NCI-H128 (cell line): ENCODE results near the gene ARAP1.

ENCODE experiments used
- DNase-seq: peaks from one replicate; lab custom pipeline; 2025; ENCODE audit not compliant: unreplicated experiment; lab: John Stamatoyannopoulos, UW

Gene ARAP1

DNA sequence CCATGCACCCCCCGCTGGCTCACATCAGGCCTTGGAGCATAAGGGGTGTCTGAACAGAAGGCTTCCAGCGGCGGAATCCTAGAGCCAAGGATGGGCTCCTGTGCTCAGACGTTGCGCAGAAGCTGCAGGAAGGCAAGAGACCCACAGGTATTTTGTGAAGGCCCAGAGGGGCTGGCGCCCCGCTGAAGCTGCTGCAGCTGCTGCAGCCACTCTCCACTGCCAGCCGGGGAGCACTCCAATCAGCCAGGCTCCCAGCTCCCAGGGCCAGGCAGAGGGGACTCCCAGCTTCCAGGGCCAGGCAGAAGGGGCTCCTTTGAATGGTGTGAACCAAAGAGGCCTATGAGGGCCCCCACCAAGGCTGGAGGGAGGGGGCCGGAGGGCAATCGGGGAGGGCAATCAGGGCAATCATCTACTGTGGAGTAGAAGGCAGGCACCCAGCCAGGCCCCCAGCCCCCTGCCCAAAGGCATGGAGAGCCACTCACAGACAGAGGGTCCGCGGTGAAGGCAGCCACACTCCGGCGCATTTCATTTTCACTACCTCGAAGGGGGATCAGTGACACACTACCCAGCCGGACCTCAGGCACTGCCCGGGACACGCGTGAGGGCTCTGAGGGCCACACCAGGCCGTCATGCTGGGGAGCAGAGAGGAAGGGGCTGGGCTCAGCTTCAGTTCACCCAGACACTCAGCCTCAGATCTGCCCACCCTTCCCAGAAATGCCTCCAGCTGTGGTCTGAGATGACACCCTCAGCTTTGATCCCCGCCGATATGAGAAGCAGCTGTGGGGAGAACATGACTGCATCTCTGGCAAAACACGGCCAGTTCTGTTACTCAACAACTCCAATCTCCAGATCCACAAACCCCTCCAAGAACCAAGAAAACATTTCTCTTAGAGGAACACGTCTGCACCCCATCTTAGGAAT is 66.4 kb downstream of the ARAP1 start:
- no peak for DNase-seq

DNA sequence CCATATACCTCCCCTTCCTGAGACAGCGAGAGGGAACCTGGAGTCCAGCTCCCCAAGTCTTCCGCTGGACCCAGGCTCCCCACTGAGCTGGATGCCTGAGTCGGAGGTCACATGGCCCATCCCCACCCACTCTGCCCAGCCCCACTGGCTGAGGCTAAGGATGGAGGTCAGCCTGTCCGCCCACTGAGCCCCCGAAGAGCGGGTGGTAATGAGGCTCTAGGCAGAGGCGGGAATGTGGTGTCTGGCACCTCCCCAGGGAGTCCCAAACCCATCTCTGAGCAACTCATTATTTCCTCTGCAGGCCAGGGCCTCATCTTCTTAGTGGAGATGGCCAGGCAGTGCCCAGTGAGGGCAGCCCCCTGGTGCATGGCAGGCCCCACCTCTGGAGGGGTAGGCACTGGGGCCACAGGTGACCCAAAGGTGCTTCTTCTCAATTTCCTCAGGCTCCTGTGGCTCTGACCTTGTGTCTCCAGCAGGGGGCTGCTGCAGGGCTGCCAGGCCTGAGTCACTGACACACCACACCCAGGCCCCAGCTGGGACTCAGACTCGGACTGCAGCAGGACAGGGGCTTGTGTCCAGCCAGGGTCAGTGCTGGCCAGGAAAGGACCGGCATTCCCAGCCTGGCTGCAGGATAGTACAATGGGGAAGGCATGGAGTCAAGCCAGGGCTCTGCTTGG is 67.8 kb downstream of the ARAP1 start:
- DNase-seq = no peak

DNA sequence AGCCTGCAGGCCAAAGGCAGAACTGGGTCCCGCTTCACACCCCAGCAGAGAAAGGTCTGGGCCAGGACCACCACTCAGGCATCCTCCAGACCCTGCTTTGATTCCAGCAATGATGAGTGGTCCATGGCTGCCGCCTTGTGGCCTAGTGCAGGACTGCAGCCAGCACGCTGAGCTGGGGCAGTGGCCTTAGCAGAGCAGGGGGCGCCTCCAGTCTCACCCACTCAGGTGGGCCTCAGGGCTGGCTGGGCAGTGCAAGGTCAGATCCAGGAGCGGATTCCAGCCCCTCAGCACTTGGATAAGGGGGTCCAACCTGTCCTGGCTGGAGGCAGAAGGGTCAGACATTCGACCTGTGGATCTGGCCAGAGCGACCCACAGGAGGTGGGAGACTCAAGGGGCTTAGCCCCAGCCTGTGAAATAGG is 68.4 kb downstream of the ARAP1 start:
- no peak for DNase-seq

DNA sequence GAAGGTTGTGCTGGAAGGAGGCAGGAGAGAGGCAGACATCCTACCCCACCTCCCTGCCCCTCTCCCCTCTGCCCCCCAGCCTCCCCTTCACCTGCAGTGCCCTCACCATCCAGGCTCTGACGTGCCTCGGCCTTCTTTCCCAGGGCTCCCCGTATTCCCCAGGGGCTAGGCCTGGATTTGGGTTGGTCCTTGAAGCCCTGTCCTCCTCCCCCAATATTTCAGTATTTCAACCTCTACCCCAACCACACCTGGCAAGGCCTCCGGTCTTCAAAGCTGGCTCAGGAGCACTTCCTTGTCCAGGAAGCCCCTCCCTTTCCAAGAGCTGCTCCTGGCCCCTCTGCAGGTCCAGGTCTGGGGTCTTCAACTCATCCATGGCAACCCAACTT is 69.4 kb downstream of the ARAP1 start:
- no peak for DNase-seq

DNA sequence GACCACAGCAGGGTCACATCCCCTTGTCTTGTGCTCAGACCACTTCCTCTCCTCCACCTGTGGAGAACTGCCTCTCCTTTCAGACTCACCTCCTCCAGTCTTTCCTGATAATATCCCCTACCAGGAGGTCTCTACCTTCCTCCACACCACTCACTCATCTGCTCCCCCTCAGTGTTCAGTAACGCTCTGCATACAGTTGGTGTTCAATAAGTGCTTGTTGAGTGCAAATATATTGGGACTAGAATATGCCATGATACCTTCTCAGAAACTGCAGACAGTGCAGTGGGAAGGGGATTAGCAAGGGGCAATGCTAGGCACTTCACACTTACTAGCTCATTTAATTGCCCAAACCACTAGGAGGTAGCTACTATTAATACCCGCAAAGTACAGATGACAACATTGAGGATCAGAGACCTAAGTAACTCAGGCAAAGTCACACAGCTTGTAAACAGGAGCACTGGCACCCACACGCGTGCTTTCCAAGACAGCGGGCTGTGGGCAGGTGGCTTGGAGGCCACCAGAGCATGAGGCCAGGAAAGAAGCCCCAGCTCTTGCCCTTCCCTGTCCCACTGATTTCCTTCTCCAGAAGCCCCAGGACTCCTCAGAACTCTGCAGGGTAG is 69.9 kb downstream of the ARAP1 start:
- no peak for DNase-seq

DNA sequence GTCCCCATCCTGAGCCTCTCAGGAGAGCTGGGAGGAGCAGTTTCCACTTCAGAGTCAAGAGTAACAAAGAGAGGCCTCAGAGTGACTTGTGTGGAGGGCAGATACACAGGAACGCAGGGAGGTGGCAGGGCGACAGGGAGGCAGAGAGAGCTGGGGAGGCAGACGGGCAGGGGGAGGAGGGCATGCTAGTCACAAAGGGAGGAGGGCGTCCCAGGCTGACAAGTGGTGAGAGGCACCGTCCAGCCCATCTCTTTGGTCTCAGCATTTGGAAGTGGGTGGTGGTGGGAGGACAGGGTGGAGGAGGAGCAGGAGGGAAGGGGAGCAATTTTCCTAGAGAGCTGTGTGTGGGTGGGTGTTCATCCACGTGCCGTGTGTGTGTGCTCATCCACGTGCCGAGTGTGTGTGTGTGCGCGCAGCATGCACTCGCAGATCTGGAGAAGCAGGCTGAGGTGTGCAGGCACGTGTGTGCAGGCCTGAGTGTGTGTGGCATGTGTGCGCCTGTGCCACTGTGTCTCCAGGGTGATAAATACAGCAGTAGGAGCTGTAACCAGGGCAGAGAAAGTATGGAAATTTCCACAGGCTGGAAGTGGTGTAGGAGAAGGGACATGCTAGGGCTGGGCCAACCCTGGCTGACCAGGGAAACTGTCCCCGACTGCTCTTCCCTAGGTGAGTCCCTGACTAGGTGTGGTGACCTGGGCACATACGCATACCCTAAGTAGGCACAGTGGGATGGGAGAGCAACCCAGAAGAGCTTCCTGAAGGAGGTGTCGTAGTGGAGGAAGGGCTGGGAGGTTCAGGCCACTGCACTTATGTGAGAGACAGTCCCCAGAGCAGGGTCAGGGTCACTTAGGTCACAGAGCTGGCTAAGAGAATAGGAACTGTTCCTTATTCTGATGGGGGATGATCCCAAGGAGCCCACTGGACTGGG is 70.7 kb downstream of the ARAP1 start:
- DNase-seq = no peak

DNA sequence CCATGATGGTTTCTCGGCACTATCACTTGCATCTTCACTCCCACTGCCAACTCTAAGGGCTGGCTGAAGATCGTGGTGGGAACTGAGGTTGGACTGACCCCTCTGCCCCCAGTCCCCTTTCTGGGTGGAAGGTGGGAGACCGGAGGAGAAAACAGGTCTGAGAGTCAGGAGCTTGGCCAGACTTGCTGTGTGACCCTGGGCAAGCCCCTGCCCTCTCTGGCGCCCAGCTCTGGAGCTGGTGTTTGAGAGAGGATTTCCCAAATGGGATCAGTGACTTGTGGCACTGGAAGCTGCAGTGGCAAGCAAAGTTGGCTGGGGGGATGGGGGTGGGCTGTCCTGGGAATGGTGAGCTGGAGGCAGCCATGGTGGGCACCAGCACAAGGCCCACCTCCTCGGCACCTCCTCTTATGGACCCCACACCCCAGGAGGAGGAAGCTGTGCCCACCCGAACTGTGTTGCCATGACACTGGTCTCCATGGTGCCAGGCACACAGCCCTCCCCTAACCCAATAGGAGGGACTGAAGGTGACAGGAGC is 71.5 kb downstream of the ARAP1 start:
- no peak for DNase-seq

DNA sequence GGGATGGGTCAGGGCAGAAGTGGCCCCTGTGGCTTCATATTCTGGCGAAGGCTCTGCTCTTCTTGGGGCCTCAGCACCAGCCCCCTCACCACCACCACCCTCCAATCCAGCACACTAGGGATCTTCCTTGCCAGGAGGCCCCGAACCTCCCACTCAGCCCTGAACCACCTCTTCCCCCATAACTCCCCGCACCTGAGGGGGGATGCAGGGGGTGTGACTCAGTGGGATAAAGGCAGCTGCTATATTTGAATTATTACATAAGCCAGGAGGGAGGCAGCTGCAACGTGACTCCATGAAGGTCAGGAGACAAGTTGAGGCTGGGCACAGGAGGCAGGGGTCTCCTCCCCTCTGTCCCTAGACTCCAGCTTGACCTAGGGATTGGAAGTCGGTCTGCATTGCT is 72.3 kb downstream of the ARAP1 start:
- no peak for DNase-seq

DNA sequence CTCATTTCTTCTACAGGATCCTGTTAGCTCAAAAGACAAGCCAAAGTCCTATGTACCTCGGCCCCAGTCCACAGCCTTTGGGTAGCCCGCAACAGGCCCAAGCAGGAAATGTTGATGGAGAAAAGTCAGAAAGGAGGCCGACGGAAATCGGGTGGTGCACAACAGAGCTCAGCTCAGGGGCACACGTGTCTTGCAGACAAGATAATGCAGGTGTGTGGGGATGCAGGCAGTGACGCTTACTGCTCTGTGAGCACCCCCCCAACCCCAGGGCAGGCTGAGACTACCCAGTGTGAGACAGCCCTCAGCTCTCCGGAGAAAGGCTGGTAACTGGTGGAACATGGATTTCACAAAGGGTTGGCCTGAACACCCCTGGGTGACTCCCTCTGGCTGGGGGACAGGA is 73.7 kb downstream of the ARAP1 start:
- DNase-seq = no peak

DNA sequence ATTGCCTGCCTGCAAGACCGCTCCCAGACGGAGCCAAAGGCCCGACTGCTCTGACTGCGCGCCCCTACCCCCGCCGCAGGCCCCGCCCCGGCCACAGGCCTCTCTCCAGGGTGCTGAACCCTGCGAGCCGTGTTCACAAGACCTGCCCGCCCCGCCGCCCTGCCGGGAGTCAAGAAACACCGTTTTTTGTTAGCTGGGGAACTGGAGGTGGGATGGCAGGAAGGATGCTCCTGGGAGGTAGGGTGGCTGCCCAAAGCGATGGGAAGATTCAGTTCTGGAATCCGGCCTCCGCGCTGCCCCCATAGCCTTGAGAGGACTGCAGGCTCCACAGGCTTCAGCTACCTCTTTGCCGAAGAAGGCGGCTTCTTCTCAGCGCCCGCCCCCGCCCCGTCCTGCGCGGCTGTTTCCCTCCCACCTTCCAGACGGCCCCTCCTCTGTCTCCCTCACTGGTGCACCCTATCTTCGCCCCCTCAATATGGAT is 75.3 kb downstream of the ARAP1 start:
- no peak for DNase-seq

DNA sequence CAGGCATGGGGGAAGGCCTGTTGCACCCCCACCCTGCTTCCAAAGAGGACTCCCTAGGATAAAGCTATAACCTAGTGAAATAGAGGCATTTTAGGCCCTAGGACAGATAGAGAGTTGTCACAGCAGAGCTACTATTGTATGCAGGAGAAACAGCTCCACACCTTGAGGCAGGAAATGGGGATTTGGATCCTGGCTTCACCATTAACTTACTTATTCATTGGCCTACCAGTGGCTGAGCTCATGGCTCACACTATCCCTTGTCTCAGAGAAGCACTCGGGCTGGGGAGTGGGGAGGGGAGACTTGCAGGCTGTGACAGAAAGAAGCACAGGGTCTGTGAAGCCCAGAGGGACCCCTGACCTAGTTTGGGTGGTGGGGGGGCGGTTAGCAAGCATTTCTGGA is 77.0 kb downstream of the ARAP1 start:
- DNase-seq = no peak

DNA sequence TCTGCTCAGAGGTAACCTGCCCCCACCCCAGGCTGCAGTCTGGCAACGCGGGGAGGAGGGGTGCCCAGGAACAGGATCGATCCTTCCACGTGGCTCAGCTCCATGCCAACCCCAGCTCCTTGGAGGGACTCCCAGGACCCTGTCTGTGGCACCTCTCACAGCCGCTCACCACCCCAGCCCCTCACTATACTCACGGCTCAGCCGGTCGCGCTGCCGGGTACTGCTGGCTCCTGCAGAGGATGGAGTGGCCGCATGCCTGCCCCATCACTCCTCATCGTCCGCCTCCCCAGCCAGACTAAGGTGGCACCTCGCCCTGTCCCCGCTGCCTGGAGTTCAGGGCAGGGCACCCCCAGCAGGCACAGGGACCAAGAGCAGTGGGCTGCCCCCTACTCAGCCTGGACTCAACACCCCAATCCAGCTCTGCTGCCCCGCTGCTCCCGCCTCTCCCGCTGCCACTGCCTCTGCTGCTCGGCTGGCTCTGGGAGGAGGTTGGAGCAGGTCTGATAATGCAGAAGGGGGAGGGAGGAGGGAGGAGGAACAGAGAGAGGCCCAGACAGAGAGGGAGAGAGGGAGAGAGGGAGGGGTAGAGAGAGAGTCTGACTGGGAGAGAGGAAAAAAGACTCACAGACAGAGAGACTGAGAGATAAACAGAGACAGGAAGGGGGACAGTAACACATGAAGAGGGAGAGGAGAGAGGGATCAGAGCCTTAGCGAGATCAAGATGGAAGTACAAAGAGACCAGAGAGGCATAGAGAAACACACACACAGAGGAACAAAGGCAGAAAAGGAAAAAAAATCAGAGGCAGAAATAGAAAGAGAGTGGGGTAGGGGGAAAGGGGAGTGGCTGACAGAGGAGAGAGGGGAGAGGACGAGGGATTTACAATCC is 78.0 kb downstream of the ARAP1 start, which contains the start of gene PDE2A:
Gene PDE2A, minus strand, starts transcription at position 480 of the 886 bp plus-strand sequence. Its CDS starts 215 bp downstream, at position 265.
- DNase-seq = no peak

DNA sequence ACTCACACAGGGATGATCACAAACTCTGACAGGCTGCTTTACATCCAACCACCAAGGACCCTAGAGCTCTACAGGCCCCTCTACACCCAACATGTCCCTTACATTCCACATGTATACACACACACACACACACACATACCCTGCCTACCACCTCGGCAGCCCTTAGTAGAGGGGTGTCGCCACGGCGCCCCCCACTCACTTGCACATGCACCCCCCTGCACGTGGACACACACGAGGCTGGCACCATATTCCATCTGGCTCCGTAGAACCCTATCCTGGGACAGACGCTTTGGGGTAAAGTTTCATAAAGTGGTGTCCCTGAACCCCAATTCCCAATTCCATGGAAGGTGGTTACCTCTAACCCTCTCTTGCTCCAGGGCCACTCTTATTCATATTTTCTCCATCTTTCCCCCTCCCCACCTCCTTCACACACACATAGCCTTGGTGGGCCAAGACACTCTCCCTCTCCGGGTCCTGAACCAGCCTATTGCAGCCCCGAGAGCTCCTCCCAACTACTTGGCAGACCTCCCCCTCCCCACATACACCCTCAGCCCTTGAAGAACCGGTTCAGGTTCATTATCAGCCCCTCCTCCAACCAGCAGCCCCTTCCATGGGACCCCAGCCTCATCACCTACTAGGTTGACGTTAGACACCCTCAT is 78.8 kb downstream of the ARAP1 start:
- DNase-seq = no peak

DNA sequence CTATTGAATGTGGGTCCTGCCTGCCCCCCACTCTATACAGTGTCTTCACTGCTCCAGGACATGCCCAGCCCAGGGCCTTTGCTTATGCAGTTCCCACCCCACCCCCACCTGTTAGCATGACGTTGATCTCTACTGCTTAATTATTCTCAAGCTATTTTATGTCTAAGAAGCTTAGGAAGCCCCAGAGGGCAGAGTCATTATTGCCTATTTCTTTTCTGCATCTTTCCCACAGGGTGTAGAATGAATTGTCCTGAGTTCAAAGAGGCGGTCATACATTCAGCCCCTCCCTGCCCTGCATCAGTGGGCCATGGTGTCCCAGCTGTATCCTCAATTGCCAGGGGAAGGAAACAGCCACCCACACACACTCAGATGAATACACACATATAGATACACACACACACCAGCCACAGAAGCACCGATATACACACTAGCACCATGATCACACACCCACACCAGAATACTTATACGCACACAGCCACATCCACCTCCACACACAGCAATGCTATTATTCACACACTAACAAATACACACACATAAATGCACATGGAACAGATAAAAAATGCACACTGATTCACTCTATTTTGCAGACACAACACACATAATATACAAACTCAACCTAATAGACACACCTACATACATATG is 79.5 kb downstream of the ARAP1 start:
- DNase-seq = no peak

DNA sequence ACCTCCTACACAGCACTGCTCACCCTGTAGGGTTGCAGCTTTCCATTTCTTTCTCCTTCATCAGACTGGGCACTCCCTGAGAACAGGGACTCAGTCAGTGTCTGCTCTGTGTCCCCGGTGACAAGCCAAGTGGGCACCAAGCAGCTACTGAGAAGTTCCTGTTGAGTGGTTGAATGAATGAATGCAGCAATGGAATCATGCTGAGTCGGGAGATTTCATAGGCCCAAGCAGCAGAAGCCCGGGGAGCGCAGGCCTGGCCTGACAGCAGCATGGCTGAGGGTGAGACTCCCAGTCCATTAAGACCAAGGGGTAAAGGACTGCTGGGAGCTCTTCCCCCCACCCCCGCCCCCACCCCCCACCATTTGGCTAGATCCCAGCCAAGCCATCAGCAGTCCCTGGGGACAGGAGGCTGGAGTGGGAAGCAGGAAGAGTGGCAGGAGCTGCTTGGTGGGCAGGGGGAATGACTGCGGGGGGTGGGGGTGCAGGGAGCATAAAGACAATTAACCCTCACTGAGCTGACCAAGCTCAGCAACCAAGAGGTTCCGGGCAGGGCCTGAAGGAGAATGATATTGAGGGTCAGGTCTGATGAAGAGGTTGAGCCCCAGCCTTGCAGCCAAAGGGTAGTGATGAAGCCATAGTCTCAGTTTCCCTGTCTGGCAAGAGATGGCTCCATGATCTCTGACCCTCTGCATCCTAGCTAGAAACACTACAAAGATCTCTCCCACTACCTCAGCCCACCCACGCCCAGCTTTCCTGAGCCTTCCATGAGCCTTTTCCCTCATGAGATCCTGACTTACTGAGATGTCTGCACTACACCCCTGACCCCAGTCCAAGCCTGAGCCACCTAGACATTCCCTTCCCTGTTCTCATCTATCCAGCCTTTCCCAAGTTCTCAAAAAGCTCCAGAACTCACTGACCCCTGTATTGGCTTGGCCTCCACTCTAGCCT is 80.8 kb downstream of the ARAP1 start:
- DNase-seq = no peak

DNA sequence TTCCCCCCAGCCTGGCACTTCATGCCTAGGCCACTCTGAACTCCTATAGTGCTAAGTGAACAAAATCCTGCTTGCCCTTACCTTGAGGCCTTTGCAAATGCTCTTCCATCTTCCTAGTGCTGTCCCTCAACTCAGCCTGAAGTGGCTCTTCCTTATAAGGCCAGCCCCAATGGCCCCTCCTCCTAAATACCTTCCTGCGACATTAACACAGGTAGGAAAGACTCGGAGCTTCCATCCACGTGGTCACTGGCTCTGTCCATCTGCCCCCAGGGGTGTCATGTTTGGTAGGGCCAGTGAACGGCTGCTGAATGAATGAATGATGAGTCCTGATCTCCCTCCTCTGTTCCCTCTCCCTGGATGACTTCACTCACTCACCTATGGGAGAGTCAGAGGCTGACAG is 82.2 kb downstream of the ARAP1 start:
- DNase-seq = no peak

DNA sequence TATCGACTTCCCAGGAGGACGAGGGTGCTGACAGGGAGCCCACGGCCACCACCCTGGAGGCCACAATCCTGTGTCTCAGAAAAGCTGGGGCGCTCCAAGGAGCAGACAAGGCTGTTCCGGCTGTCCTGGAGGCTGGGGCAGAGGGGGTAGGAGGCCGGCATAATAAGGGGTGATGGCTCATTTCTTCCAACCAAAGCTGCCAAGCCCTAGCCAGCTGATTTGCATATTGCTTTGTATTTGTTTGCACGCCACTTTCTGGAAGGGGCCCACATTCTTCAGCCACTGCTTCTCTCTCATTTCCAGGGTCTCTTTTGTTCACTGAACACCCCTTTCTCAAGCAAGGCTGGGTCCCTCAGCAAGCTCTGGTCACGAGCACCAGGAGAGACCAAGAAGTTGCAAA is 82.7 kb downstream of the ARAP1 start:
- no peak for DNase-seq
